SU-DHL-6 (cell line): Measurements from ENCODE around the gene ST6GALNAC6.

ENCODE experiments used
- H2AFZ ChIP-seq: fragments of 200-600 bp; sonication (generic); 2 replicates; pipeline ENCODE4 v1.6.1; 2014; ENCODE audit warnings: low read depth, mild to moderate bottlenecking, moderate library complexity, mixed read lengths, antibody characterized with exemption, low read length; ENCODE audit not compliant: severe bottlenecking
- H3F3A ChIP-seq: fragments of 200-600 bp; shearing (Covaris generic); 2 replicates; pipeline ENCODE4 v1.6.0; 2016; ENCODE audit warnings: antibody characterized with exemption, mild to moderate bottlenecking; ENCODE audit not compliant: insufficient read depth
- H3K27ac ChIP-seq: fragments of 200-600 bp; sonication (generic); 2 replicates; pipeline ENCODE4 v1.5.1; 2016; ENCODE audit warnings: low read depth, mild to moderate bottlenecking, low read length, moderate library complexity, mixed read lengths
- H3K27me3 ChIP-seq: fragments of 200-600 bp; sonication (generic), shearing (Covaris generic); 2 replicates; pipeline ENCODE4 v1.6.0; 2014; ENCODE audit warnings: mild to moderate bottlenecking, low read length
- H3K36me3 ChIP-seq: fragments of 200-600 bp; sonication (generic); 2 replicates; pipeline ENCODE4 v1.6.1; 2014; ENCODE audit warnings: mild to moderate bottlenecking, low read length, mixed read lengths
- H3K4me2 ChIP-seq: fragments of 300-600, 200-600 bp; shearing (Covaris generic), sonication (generic); 2 replicates; pipeline ENCODE4 v1.6.0; 2014; ENCODE audit warnings: low read length, low read depth, mild to moderate bottlenecking; ENCODE audit not compliant: poor library complexity, severe bottlenecking
- H3K4me3 ChIP-seq: fragments of 200-600 bp; sonication (generic); 2 replicates; pipeline ENCODE4 v1.5.1; 2014; ENCODE audit warnings: antibody characterized with exemption, low read length, mild to moderate bottlenecking, mixed read lengths; ENCODE audit not compliant: insufficient read depth, poor library complexity, severe bottlenecking
- H3K79me2 ChIP-seq: fragments of 200-600 bp; sonication (generic); 2 replicates; pipeline ENCODE4 v1.6.1; 2014; ENCODE audit warnings: mild to moderate bottlenecking, low read length, moderate library complexity; ENCODE audit not compliant: insufficient read depth
- H3K9ac ChIP-seq: fragments of 200-600 bp; sonication (generic); 2 replicates; pipeline ENCODE4 v1.7.0; 2014; ENCODE audit warnings: mild to moderate bottlenecking, low read length
- H3K9me2 ChIP-seq: fragments of 200-600 bp; sonication (generic); replicated peaks from 2 replicates; pipeline ENCODE4 v1.6.1; 2014; ENCODE audit warnings: low read length; ENCODE audit not compliant: insufficient read depth
- H3K9me3 ChIP-seq: fragments of 200-600 bp; sonication (generic); 2 replicates; pipeline ENCODE4 v1.6.1; 2014; ENCODE audit warnings: low read length, mixed read lengths; ENCODE audit not compliant: insufficient read depth
- H4K20me1 ChIP-seq: fragments of 200-600 bp; sonication (generic); 2 replicates; pipeline ENCODE4 v1.6.1; 2014; ENCODE audit warnings: low read depth, mild to moderate bottlenecking, antibody characterized with exemption, low read length, moderate library complexity, mixed read lengths
- EZH2phosphoT487 ChIP-seq: fragments of 200-600 bp; sonication (generic), shearing (Covaris generic); conservative IDR thresholded peaks from 2 replicates; pipeline ENCODE4 v1.6.1; 2018; ENCODE audit warnings: mild to moderate bottlenecking, antibody characterized with exemption, low read length, moderate library complexity, mixed read lengths
- TF ChIP-seq, protein P1 (sequence below): fragments of 200-600 bp; sonication (generic); IDR thresholded peaks from one replicate; pipeline ENCODE4 v1.5.1; 2017; ENCODE audit warnings: antibody characterized with exemption, mild to moderate bottlenecking, low read length, moderate library complexity; ENCODE audit not compliant: insufficient read depth, poor library complexity, severe bottlenecking

The ST6GALNAC6 gene, protein sequence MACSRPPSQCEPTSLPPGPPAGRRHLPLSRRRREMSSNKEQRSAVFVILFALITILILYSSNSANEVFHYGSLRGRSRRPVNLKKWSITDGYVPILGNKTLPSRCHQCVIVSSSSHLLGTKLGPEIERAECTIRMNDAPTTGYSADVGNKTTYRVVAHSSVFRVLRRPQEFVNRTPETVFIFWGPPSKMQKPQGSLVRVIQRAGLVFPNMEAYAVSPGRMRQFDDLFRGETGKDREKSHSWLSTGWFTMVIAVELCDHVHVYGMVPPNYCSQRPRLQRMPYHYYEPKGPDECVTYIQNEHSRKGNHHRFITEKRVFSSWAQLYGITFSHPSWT

DNA sequence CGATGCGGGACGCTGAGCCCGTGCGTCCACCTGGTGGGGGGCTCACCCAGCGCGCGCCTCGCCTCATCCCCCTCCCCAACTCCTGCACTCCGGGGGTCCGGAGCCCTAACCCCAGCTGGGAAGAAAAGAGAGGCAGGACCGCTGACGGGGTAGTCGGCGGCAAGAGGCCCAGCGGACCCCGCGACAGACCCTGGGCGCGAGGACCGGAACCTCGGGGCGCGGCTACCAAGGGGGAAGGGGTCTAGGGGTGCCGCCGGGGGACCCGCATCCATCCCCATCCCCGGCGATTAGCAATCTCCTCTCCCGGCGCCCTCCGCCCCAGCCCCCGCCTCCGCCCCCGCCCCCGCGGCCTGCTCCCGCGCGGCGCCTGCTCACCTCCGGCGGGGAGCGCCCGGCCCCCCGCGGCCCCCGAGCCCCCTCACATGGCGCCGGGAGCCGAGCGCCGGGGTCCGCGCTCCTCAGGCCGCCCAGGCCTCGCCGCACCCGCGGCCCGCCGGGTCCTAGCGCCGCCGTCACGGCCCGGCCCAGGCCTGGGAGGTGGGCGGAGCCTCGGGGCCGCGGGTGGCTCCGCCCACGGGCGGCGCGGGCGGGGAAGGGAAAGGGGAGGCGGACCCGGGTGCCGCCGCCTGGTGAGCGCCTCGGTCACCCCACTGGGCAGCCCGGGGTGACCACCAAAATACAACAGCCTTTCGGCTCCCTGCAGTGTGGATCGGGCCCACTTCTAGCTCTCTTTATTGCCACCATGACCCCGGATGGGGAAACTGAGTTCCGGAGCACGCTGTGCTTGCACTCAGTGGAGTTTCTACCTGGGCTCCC, at the start of gene ST6GALNAC6:
Gene ST6GALNAC6 (minus strand): TSS at position 476 of the 816 bp plus-strand sequence. CDS start 1,622 bp downstream, outside the sequence.
- Histone ChIP-seq H3K4me3 (peak within 1 kb of the TSS; percentile 70), H3K9me3 (no peaks in the 10 kb centered on the region), H3F3A (0 out of 2 replicates have a peak, but pooled peaks cover 4% of the 10 kb centered on the region), H2AFZ (peak within 1 kb of the TSS; percentile 68), H3K9ac (peak within 1 kb of the TSS; percentile 65), H4K20me1 (no peaks in the 10 kb centered on the region), H3K9me2 (no peaks in the 10 kb centered on the region), H3K36me3 (no peaks in the 10 kb centered on the region), H3K79me2 (no peaks in the 10 kb centered on the region), H3K4me2 (peak within 1 kb of the TSS; percentile 80), H3K27me3 (no peaks in the 10 kb centered on the region), H3K27ac (no peak within 1 kb of the TSS)
- TF ChIP-seq, protein P1, sequence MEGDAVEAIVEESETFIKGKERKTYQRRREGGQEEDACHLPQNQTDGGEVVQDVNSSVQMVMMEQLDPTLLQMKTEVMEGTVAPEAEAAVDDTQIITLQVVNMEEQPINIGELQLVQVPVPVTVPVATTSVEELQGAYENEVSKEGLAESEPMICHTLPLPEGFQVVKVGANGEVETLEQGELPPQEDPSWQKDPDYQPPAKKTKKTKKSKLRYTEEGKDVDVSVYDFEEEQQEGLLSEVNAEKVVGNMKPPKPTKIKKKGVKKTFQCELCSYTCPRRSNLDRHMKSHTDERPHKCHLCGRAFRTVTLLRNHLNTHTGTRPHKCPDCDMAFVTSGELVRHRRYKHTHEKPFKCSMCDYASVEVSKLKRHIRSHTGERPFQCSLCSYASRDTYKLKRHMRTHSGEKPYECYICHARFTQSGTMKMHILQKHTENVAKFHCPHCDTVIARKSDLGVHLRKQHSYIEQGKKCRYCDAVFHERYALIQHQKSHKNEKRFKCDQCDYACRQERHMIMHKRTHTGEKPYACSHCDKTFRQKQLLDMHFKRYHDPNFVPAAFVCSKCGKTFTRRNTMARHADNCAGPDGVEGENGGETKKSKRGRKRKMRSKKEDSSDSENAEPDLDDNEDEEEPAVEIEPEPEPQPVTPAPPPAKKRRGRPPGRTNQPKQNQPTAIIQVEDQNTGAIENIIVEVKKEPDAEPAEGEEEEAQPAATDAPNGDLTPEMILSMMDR = no peak

DNA sequence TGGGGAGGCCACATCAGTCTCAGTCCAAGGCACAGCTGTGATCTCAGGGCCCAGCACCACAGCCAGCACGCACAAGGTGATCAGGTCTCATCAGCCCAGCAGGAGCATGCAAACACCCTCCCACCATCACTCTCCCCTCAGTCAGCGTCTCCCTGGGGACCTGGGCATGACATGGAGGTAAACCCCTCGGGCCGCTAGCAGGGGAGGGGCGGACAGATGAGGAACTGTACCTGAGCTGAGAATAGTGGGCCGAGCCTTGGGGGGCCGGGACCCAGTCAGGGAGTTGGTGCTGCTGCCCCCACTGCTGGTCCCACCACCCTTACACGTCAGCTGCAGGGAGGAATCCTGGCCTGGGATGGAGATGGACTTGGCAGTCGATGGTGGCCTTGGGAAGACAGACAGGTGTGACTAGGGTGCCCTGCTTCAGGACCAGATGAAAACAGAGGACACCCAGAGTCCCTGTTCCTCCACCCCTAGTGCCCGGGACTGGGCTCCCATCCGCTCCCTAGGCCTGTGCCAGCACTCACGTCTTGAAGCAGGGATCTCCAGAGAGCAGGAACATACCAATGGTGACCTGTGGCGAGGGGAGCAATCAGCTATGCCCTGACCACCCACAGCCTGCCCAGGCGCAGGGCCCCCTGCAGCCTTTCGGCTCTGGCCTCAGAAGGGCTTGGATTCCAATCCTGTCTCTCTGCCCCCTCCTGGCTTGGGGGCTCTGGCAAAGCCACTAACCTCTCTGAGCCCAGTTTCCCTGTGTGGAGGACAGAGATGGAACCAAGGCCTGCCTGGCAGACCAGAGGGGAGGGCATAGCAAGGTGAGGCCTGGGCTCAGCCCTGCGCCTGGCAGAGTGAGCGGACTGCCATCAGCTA, 48.7 kb upstream of the ST6GALNAC6 start:
- Histone ChIP-seq H3F3A (peaks cover 6% of the 10 kb centered on the region; the same call in 1 of the 2 replicates), H2AFZ (no peak overlapping the region), H3K36me3 (peaks cover 5% of the 10 kb centered on the region; the same call in 1 of the 2 replicates), H3K9me3 (no peaks in the 10 kb centered on the region), H3K9ac (no peak overlapping the region), H3K4me3 (no peak overlapping the region), H3K27me3 (no peaks in the 10 kb centered on the region), H3K9me2 (no peaks in the 10 kb centered on the region), H3K27ac (no peak overlapping the region), H3K79me2 (peaks cover 47% of the 10 kb centered on the region), H3K4me2 (no peak overlapping the region), H4K20me1 (peaks cover 4% of the 10 kb centered on the region; the same call in 1 of the 2 replicates)
- TF ChIP-seq, protein P1 = no peak
- TF ChIP-seq EZH2phosphoT487 = no peak

- Histone ChIP-seq H3K36me3 (peaks cover 12% of the 10 kb centered on the region), H3K4me3 (no peak overlapping the region), H3K79me2 (peaks cover 33% of the 10 kb centered on the region), H3K9ac (no peak overlapping the region), H2AFZ (no peak overlapping the region), H4K20me1 (no peaks in the 10 kb centered on the region; the same call in 1 of the 2 replicates), H3F3A (peaks cover 8% of the 10 kb centered on the region; the same call in 1 of the 2 replicates), H3K27me3 (no peaks in the 10 kb centered on the region), H3K4me2 (no peak overlapping the region), H3K9me2 (no peaks in the 10 kb centered on the region), H3K27ac (0 out of 2 replicates have a peak overlapping the region, but pooled peaks have one; percentile 26), H3K9me3 (no peaks in the 10 kb centered on the region)
- no peak for TF ChIP-seq EZH2phosphoT487
- TF ChIP-seq, protein P1 = no peak
Observed at GRCh38 chr9:127946728-127947127, 47.3 kb upstream of the ST6GALNAC6 start.
